HG03571 (cell line): ENCODE measurements around the gene CELSR2.

Experiments
- ATAC-seq: cut with Tn5 transposase; IDR thresholded peaks from one replicate; pipeline ENCODE4 v1.9.1; 2021; ENCODE audit not compliant: unreplicated experiment

The CELSR2 gene

DNA sequence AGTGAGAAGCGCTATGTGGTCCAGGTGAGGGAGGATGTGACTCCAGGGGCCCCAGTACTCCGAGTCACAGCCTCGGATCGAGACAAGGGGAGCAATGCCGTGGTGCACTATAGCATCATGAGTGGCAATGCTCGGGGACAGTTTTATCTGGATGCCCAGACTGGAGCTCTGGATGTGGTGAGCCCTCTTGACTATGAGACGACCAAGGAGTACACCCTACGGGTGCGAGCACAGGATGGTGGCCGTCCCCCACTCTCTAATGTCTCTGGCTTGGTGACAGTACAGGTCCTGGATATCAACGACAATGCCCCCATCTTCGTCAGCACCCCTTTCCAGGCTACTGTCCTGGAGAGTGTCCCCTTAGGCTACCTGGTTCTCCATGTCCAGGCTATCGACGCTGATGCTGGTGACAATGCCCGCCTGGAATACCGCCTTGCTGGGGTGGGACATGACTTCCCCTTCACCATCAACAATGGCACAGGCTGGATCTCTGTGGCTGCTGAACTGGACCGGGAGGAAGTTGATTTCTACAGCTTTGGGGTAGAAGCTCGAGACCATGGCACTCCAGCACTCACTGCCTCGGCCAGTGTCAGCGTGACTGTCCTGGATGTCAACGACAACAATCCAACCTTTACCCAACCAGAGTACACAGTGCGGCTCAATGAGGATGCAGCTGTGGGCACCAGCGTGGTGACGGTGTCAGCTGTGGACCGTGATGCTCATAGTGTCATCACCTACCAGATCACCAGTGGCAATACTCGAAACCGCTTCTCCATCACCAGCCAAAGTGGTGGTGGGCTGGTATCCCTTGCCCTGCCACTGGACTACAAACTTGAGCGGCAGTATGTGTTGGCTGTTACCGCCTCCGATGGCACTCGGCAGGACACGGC, 2.2 kb downstream of the CELSR2 start:
- ATAC-seq, result no peak

DNA sequence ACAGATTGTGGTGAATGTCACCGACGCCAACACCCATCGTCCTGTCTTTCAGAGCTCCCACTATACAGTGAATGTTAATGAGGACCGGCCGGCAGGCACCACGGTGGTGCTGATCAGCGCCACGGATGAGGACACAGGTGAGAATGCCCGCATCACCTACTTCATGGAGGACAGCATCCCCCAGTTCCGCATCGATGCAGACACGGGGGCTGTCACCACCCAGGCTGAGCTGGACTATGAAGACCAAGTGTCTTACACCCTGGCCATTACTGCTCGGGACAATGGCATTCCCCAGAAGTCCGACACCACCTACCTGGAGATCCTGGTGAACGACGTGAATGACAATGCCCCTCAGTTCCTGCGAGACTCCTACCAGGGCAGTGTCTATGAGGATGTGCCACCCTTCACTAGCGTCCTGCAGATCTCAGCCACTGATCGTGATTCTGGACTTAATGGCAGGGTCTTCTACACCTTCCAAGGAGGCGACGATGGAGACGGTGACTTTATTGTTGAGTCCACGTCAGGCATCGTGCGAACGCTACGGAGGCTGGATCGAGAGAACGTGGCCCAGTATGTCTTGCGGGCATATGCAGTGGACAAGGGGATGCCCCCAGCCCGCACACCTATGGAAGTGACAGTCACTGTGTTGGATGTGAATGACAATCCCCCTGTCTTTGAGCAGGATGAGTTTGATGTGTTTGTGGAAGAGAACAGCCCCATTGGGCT, 3.0 kb downstream of the CELSR2 start:
- ATAC-seq, result no peak

DNA sequence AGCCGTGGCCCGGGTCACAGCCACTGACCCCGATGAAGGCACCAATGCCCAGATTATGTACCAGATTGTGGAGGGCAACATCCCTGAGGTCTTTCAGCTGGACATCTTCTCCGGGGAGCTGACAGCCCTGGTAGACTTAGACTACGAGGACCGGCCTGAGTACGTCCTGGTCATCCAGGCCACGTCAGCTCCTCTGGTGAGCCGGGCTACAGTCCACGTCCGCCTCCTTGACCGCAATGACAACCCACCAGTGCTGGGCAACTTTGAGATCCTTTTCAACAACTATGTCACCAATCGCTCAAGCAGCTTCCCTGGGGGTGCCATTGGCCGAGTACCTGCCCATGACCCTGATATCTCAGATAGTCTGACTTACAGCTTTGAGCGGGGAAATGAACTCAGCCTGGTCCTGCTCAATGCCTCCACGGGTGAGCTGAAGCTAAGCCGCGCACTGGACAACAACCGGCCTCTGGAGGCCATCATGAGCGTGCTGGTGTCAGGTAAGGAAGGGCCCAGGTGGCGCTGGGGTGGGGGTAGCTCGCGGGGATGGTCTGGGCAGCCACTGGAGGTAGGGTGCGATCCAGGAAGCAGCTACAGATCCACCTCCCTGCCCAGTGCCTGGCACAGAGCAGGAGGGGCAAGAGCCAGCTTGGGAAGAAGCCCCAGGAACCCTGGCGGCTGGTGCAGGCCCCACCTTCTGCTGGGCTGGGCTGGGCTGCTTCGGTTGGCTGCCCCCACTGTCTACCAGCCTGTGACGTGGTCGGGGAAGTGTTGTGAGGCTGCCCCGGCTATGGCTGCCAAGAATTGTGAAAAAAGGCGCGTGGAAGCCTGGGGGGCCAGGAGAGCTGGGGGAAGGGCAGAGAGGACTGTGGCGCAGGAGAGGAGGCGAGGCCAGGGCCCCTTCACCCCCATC, 3.8 kb downstream of the CELSR2 start:
- no peak for ATAC-seq

DNA sequence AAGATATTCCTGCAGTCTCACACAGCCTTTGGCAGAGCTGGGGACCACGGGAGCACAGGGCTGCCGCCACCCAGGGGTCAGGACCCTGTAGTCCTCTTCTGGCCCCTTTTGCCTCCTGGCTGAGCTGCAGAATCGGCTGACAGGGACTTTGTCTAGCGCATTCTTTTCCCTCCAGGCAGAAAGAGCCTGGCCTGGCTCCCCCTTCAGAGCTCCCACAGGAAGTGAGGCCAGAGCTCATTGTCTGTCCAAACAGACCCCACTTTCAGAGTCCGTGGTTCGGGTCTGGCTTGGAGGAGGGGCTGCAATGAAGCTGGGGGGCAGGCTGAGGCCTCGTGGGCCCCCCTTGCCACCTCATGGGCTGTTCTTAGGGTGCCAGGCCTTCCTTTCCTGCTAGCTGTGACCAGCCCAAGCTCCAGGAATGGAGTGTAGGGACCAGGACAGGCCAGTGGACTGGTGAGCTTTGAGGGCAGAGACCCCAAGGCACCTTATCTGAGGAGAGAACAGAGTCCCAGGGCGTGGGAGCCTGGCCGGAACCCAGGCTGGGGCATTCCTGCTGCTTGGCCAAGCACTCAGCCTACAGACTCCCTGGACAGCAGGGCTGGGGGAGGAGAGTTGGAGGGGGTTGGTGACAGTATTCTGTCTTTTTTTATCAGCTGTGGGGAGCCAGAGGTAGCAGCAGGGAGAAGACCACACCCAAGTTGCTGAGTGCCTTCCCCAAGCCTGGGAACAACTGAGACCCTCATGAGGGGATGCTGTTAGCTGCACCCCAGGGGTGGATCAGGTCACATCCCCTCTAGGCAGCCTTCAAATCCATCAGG, 4.7 kb downstream of the CELSR2 start:
- no peak for ATAC-seq

DNA sequence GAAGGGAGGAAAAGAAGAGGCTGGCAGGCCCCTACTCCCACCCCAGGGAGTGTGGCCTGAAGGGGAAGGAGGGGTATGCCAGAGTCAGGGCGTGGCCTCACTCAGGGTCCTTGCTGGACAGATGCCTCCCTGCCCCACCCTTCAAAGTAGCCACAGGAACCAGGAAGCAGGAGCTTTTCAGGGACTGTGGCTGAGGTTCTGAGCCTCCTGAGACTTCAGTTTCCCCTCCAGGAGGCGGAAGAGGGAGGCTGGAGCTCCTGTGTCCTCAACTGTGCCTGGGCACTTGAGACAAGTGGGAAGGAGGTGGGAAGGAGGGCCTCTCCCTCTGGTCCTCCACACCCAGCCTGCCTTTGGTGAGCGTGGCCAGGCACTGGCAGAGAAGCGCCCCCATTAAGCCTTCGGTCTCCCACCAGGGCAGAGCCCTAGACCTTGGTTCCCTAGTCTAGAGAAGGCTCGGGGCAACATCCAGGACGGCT, 5.3 kb downstream of the CELSR2 start:
- no peak for ATAC-seq

DNA sequence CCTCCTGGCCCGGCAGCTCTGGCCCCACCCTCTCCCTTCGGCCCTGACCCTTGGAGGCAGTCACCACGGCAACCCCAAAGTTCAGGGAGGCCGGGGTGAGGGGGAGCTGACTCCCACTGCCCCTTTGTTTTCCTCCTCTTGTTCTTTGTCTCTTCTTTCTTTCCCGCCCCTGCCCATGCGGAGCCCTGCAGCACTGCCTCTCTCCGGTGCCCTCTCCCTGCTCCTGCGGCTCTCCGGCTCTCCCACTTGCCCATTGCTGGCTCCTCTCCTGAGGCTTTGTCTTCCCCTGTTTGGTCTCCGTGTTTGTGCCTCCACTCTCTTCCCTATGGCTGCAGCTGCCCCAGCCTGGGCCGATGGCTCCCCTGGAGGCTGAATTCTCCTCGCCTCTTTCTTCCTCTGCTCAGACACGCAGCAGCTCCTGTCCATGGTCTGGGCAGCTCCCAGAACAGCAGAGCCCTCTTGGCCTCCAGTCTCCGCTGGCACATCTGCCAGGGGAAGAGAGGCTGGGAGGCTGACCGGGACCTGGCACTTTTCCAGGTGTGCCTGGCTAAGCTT, 5.8 kb downstream of the CELSR2 start:
- ATAC-seq, result no peak

DNA sequence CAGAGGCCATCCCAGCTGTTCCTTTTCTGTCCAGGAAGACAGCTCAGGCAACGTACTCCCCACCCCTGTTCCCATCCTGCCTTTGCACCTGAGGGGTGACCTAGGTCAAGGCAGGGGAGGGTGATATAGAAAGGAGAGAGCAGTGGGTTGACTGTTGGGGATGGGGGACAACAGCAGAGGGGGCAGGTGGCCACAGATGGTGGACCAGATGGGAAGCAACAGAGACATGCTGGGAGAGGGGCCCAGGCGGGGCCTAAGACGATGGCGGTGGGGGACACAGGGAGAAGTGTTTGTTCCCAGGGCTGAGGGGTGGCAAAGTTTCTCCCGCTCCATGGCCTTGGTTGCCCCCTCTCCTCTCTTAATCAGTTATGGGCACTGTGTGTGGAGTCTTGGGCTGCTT, 6.3 kb downstream of the CELSR2 start:
- no peak for ATAC-seq

DNA sequence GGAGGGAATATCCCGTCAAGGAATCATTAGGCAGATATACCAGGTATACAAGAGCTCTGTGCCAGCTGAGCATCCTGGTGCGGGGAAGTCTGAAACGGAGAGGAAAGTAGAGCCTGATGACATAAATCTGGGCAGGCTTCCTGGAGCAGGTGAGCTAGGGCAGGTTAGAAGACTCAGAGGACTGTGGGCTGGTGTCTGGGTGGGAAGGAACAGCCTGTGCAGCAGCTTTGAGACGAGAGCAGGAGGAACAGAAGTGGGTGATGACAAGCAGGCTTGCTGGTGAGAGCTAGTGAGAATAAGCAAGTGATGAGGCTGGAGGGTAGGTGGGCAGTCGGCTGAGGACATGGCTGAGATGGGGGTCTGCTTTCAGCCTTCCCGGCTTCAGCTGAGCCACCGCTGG, 6.7 kb downstream of the CELSR2 start:
- ATAC-seq, result no peak

DNA sequence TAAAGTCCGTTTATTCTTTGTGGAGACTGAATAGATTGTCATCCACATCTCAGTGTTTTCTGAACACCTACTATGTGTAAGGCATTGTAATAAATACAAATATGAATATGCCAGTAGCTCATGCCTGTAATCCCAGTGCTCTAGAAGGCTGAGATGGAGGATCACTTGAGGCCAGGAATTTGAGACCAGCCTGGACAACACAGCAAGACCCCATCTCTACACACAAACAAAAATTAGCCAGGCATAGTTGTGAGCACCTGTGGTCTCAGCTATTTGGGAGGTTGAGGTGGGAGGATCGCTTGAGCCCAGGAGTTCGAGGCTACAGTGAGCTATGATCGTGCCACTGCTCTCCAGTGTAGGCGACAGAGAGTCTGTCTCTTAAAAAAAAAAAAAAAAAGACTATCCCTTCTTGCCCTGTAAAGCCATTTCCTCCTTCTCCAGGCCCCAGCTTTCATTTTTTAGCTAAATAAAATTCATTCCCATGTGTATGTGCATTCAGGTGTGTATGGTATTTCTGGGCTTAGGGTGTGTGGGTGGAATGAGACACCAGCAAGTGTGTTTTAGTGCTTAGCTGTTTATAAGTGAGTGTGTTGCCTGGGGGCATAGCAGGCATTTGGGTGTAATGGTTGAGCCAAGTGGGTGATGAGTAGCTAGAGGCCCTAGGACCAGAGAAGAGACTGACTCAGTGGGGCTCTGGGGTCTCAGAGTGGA, 7.8 kb downstream of the CELSR2 start:
- ATAC-seq, result no peak

DNA sequence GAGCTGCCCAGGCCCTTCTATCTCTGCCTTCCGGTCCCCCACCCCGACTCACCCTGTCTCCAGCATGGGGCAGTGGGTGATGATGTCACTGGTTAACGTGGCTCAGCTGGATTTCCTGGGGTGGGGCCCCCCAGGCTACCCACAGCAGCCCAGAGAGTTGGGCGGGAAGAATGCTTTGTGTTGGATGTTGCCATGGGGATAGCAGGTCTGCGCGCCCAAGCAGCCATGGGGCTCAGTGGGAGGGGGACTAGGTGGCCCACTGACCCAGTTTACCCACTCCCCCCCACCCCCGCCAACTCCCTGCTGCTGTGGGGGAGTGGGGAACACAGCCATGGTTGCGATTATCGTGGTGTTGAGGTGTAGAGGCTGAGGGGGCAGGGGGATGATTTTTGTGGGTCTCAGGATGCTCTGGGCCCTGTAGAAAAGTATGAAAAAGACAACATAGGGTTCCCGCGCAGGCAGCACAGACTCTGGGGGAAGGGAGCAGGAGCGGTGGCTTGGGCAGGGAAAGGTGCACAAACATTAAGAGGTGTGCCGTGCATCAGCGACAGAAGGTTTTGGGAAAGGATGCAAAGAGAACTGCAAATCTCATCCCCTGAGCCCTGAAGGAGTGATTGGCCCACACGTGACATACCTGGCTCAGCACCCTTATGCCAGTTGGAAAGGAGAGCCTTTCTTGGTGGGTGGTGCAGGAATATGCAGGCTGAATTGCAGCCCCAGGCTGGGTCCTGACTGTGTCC, 8.5 kb downstream of the CELSR2 start:
- no peak for ATAC-seq

DNA sequence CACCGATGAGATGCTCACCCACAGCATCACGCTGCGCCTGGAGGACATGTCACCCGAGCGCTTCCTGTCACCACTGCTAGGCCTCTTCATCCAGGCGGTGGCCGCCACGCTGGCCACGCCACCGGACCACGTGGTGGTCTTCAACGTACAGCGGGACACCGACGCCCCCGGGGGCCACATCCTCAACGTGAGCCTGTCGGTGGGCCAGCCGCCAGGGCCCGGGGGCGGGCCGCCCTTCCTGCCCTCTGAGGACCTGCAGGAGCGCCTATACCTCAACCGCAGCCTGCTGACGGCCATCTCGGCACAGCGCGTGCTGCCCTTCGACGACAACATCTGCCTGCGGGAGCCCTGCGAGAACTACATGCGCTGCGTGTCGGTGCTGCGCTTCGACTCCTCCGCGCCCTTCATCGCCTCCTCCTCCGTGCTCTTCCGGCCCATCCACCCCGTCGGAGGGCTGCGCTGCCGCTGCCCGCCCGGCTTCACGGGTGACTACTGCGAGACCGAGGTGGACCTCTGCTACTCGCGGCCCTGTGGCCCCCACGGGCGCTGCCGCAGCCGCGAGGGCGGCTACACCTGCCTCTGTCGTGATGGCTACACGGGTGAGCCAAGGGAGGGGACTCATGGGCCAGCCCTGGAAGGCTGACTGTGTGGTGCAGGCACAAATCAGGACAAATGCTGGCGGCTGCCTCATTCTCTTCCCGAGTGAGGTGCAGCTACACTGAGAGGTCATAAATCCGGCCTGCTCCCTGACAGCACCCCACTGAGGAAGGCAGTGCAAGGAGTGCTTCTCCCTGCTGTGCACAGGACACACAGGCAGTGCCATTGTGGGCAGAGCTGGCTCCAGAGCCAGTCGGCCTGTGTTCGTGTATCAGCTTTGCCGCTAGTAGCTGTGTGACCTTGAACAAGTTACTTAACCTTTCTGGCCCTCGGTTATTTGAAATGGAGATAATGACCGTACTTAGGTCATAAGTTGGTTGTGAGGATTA, 9.4 kb downstream of the CELSR2 start:
- no peak for ATAC-seq

DNA sequence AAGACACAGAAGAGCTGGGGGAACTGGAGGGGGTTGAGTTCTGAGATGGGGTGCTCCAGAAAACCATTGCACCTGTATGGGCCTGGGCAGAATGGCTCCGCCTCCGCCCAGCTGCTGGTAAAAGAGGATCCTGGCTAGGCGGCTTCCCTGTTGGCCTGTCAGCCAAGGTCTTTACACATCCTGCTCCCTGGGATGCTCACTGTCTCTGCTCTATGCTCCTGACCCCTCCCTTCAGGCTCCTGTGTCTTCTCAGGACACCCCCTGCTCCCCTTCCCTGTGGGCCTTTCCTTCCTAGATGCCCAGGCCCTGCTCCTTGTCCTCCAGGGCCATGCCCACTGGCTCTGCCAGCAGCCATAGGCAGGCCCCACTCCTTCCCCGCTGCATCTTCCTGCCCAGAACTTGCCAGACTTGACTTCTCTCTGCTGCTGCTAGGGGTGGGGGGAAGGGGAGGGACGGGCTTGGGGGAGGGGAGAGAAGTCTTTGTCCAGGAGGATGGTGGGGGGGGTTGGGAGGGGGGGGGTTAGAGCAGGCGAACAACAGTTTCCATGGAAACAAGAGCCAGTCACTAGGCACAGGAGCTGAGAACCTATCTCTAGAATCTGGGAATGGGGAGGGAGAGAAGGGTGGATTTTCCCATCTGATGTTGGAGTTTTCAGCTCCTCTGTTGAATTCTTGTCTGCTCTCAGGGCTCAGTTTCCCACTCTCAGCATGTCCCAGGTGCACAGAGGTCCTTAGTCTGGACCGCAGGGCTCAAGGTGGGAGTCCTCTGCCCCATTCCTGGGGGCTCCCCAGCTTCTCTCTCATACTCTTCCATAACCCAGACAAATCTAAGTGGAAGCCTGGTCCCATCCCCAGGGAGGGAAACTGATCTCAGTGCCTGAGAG, 10.6 kb downstream of the CELSR2 start:
- no peak for ATAC-seq

DNA sequence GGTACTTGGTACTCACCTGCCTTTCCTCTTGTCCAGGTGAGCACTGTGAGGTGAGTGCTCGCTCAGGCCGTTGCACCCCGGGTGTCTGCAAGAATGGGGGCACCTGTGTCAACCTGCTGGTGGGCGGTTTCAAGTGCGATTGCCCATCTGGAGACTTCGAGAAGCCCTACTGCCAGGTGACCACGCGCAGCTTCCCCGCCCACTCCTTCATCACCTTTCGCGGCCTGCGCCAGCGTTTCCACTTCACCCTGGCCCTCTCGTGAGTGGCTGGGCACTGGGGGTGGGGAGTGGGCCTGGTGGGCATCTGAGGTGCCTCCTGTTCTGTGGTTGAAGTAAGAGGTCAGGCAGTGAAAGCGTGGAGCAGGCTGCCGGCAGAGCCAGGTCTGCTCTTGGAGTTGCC, 11.7 kb downstream of the CELSR2 start:
- ATAC-seq, result no peak

DNA sequence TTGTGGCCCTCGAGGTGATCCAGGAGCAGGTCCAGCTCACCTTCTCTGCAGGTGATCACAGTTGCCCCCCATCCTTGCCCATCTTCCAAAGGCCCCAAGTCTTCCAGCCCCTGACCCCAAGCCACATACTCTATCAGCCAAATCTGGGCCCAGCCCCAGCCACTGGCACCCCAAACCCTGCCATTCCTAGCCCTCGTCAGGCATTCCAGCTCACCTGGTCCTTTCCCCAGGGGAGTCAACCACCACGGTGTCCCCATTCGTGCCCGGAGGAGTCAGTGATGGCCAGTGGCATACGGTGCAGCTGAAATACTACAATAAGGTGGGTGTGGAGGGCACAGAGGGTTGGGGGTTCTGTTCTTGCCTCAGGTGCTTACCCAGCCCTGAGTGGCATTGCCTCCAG, 12.2 kb downstream of the CELSR2 start:
- no peak for ATAC-seq

DNA sequence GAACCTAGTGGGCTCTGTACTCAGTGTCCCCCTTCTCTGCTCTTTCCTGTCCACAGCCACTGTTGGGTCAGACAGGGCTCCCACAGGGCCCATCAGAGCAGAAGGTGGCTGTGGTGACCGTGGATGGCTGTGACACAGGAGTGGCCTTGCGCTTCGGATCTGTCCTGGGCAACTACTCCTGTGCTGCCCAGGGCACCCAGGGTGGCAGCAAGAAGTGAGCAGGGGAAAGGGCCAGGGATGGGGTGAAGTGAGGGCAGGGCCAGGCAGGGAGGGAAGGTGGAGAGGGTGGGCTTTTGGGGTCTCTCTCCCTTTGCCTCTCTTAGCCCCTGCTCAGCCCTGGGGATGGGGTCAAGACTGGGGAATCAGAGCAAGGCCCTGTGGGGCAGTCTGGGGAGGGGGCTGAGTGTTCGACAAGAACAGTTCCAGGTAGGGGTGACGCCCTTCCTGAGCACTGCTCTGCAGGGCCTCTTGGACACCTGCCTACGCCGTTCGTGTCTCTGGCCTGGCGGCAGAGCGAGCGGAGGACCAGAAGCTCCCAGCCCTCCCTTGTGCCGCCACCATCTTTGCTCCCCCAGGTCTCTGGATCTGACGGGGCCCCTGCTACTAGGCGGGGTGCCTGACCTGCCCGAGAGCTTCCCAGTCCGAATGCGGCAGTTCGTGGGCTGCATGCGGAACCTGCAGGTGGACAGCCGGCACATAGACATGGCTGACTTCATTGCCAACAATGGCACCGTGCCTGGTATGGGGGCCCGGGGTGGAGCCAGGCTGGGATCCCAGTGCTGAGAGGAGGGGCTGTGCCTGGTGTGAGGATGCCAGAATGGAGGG, 13.1 kb downstream of the CELSR2 start:
- no peak for ATAC-seq

DNA sequence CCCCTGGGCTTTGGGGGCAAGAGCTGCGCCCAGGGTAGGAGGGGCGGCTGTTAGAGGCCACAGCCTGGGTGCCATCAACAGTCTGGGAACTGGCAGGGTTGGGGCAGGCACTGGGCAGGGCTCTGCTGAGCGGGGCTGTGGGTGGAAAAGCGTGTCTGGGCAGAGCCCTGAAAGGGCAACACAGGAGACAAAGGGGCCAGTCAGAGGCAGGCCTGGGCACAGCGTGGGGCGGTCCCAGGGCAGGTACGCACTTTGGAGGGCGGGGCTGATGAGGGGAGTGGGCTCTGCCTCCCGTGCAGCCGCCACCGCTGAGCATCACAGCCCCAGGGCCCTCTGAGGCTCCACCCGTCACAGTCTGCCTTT, 13.9 kb downstream of the CELSR2 start:
- ATAC-seq, result no peak
